HG03469 (cell line): Measurements from ENCODE around the gene FBXO40.
A peak's percentile ranks its signal among the peaks of the same experiment; 100 is the strongest.
"Not testable (repeated sequence)": the region's sequence is repeated elsewhere in the genome, so short reads cannot be mapped to it uniquely, and the experiment has no call there.

Experiments
- ATAC-seq: cut with Tn5 transposase; IDR thresholded peaks from one replicate; pipeline ENCODE4 v1.9.1; 2021; ENCODE audit warnings: mild to moderate bottlenecking, moderate library complexity, moderate number of reproducible peaks; ENCODE audit not compliant: unreplicated experiment

The FBXO40 gene, protein sequence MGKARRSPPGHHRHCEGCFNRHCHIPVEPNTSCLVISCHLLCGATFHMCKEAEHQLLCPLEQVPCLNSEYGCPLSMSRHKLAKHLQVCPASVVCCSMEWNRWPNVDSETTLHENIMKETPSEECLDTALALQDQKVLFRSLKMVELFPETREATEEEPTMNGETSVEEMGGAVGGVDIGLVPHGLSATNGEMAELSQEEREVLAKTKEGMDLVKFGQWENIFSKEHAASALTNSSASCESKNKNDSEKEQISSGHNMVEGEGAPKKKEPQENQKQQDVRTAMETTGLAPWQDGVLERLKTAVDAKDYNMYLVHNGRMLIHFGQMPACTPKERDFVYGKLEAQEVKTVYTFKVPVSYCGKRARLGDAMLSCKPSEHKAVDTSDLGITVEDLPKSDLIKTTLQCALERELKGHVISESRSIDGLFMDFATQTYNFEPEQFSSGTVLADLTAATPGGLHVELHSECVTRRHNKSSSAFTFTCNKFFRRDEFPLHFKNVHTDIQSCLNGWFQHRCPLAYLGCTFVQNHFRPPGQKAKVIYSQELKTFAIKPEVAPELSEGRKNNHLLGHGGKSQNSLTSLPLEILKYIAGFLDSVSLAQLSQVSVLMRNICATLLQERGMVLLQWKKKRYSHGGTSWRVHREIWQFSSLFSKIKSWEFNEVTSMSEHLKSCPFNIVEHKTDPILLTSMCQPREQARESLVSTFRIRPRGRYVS

GRCh38 chr3:121592856-121593702 lies at the start of gene FBXO40:
FBXO40 (plus strand) TSS chr3:121593379; CDS start chr3:121620576, 27,197 bp downstream.
- ATAC-seq: no peak

DNA sequence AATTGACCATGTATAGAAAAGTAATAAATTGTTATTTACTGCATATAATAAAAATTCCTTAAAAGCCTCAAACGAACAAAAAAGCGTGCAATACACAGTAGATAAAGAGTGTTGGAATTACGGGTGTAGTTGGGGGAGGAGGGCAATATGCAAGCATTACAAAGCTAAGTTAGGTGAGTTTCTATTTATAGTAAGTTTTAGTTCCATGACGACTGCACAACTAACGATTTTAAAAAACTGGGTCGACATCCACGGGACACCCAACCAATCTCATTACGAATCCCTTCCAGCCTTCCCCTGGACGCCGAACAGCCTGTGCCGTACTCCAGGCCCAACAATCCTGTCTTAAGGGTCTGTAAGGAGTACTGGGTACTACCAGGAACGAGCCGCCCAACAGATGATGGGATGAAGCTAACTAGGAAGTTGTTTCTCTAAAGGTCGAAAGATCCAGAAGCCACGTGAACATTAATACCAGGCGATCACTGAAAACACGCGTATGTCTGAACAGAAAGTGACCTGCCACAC lies 48.1 kb upstream of the FBXO40 start:
- no peak for ATAC-seq

GRCh38 chr3:121545574-121546455 lies 47.4 kb upstream of the FBXO40 start, which contains the start of gene POLQ:
POLQ (minus strand) TSS chr3:121545988; CDS start chr3:121545877, 111 bp downstream.
- ATAC-seq: peak; percentile 59

DNA sequence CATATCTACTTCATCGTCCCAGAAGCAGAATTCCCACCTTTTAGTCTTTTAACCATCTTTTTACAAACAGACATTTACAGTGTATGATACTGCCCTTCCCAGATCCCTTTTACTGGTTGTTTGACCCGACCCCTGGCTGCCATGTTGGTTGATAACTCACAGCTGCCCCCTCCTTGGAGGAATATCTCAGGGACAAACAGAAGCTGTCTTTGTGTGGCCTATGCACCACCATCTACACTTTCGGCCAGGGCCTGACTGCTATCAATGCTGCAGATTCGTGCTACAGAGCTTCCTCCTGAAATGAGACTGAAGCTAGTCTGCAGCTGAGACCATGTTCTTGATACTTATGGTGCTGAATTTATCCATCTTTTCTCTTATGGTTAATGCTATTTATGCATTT lies 40.8 kb upstream of the FBXO40 start:
- ATAC-seq: no peak

DNA sequence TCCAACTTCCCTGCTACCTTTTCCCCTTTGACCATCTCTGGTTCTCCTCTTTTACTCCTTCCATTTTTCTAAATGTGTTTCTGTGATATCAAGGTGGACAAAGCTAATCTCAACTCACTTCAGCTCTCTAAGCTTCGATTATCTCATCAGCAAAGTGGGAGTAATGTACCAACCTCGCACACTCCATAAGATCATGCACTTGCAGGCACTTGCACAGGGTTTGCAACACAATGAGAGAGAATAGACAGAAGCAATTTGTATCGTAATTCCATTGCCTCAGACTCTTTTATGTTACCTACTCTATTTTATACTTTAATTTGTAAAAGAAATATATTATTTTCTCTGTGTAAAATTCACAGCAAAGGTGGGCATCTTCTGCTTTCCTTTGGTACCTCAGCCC lies 40.4 kb upstream of the FBXO40 start:
- no peak for ATAC-seq

DNA sequence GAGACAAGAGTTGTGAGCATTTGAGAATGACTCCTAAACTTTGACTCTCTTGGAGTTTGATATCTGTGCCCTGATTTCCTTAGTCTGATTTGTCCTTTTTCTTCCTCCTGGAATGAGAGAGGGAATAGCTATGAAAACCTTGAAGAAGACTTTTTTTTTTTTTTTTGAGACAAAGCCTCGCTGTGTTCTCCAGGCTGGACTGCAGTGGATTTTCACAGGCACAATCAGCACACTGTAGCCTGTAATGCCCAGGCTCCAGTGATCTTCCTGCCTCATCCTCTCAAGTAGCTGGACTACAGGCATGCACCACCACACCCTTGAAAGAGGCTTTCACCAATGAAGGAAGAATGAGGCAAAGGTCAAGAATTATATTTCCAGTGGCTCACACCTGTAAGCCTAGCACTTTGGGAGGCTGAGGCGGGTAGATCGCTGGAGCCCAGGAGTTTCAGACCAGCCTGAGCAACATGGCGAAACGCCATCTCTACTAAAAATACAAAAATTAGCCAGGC lies 35.7 kb upstream of the FBXO40 start:
- ATAC-seq: no peak

- no peak for ATAC-seq
These were observed 31.0 kb upstream of the FBXO40 start for GRCh38 chr3:121562148-121562547.

DNA sequence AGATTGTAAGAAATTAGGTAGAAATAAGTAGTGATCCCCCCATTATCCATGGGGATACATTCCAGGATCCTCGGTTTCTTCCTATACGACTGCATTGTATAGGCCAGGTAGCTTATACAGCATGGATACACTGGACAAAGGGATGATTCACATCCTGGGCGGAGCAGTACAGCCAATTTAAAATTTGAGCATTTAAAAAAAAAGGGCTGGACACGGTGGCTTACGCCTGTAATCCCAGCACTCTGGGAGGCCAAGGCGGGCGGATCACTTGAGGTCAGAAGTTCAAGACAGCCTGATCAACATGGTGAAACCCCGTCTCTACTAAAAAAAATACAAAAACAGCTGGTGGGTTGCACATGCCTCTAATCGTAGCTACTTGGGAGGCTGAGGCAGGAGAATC lies 26.4 kb upstream of the FBXO40 start:
- no peak for ATAC-seq

GRCh38 chr3:121567649-121568048 lies 25.5 kb upstream of the FBXO40 start, which contains the start of gene ARGFX:
ARGFX (plus strand) TSS chr3:121567949; CDS start chr3:121570714, 2,765 bp downstream.
- no peak for ATAC-seq

DNA sequence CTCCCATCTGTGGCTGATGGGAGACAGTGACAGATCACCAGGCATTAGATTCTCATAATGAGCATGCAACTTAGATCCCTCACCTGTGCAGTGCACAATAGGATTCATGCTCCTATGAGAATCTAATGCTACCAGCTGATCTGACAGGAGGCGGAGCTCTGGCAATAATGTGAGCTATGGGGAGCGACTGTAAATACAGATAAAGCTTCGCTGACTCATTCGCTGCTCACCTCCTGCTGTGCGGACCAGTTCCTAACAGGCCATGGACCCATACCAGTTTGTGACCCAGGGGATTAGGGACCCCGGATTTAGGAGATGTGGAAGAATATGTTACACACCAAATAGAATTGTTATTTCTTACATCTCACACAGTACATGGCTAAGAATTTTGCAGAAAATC lies 18.7 kb upstream of the FBXO40 start:
- no peak for ATAC-seq

GRCh38 chr3:121581691-121582090 lies 11.5 kb upstream of the FBXO40 start:
- no peak for ATAC-seq

DNA sequence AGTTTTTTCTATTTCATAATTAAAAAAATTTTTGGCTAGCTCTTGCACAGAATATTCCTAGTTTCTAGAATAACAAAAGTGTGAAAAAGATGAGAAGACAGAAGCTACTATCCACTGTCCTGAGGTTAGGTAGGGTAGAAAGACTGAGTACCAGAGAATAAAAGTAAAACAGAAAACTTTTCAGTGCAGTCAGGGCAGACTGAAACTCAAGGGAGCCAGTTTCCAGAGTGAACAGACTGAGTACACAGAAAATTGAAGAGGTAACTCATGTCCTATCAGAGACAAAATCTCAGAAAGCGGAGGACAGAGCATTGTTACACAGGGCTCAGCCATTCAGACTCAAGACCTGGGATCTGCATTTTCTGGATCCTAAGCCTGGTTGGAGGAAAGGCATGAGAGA lies 8.8 kb upstream of the FBXO40 start:
- no peak for ATAC-seq

GRCh38 chr3:121593806-121594205 lies 627 bp downstream of the FBXO40 start:
- ATAC-seq: not testable (repeated sequence)

DNA sequence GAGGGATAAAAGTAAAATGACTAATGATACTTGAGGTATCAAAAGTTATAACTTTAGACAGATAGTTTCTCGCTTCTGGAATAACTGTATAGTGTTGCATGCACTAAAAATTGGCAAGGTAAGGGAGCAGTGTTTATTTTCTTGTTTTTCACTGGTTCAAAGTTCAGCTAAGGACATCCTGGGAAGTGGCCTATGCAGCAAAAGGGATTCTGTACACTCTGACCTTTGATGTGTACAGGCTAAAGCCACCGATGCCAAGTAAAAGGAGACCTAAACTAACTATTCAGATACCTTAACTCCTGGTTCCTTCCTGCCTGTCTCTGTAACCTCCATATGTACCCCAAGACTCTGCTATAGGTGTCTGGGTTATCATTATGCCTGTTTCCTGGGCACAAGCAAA lies 1.7 kb downstream of the FBXO40 start:
- ATAC-seq: no peak

DNA sequence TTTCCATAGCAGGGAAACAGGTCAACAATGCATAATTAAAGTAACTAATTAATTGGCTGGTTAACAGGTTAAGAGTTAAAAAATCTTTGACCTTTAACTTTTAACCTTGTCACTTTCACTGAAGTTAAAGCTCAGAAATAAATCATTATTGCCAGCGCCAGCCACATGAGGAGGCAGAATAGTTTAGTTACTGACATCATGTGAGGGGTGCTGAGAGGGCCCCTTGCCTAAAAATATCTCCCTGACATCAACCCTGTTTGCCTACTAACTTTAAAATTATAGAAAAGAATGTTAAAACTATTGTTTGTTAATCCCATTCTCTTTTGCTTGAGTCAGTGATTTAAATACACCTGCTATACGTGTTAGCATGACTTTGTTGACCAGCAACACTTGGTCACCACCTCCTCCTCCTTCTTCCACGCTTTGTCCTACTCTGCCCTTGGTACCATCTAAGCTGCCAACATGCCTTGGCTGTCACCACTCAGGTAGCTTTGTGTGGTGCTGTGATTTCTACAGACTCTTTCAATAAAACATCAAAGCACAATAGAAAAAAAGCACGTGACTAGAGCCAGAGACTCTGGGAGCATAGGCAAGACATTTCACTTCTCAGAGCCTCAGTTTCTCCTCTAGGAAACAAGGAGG lies 2.7 kb downstream of the FBXO40 start:
- no peak for ATAC-seq

DNA sequence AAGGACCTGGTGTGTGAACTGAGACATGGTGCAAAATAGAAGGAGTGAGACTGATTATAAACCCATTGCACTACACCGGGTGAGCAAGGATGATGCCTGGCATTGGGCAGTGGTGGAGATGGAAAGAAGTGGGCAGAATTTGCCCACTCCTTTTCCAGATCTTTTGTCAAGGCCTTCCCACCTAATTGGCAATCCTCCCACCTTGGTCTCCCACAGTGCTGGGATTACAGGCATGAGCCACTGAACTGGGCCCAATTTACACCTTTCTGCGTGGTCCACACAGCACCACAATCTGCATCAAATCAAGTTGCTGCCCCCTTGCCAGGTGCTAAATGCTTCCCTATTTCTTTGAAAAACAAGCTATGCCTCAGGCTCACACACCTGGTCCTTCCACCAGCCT lies 5.4 kb downstream of the FBXO40 start:
- no peak for ATAC-seq

GRCh38 chr3:121599900-121600299 lies 6.7 kb downstream of the FBXO40 start:
- ATAC-seq: not testable (repeated sequence)

GRCh38 chr3:121601212-121601812 lies 8.1 kb downstream of the FBXO40 start:
- no peak for ATAC-seq

GRCh38 chr3:121604759-121605158 lies 11.6 kb downstream of the FBXO40 start:
- ATAC-seq: no peak
